Sigmoid colon (tissue), 4 donors: ENCODE measurements around the gene TMEM135.

Experiments
- POLR2AphosphoS5 ChIP-seq, 4 donors: sonication (generic); formaldehyde crosslinking; IDR thresholded peaks; one replicate each; pipeline ENCODE4 v1.6.1; 2017; ENCODE audit warnings: antibody characterized with exemption in 4 of 4
- TF ChIP-seq, protein P1 (sequence below), 4 experiments: fragments of 450-650 bp in 3 of 4; fragments of 200-600 bp in 1 of 4; IDR thresholded peaks; one replicate each; pipeline ENCODE4 v1.5.1; 2016 to 2019; ENCODE audit warnings: antibody characterized with exemption in 4 of 4, mild to moderate bottlenecking in 3 of 4, moderate library complexity in 2 of 4

DNA sequence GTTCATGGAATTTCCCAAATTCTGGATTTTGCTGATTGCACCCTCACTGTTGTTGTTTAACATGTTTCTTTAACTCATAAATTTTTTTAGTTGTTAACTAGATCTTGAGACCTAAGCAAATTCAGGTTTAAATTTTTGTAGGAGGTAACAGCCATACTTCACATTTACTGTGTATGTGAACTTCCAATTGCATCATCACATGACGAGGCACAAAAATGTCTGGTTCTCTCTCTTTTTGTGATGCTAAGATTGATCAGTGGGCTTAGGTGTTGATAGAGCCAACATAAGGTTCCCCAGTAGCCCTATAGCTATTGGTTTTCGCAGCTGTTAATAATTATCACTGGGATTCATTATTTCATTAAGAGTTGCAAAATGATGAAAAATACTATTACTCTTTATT, 277.5 kb downstream of the TMEM135 start:
- TF ChIP-seq, protein P1, sequence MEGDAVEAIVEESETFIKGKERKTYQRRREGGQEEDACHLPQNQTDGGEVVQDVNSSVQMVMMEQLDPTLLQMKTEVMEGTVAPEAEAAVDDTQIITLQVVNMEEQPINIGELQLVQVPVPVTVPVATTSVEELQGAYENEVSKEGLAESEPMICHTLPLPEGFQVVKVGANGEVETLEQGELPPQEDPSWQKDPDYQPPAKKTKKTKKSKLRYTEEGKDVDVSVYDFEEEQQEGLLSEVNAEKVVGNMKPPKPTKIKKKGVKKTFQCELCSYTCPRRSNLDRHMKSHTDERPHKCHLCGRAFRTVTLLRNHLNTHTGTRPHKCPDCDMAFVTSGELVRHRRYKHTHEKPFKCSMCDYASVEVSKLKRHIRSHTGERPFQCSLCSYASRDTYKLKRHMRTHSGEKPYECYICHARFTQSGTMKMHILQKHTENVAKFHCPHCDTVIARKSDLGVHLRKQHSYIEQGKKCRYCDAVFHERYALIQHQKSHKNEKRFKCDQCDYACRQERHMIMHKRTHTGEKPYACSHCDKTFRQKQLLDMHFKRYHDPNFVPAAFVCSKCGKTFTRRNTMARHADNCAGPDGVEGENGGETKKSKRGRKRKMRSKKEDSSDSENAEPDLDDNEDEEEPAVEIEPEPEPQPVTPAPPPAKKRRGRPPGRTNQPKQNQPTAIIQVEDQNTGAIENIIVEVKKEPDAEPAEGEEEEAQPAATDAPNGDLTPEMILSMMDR (IDR thresholded peaks at IDR 0.05) = no peak
- TF ChIP-seq POLR2AphosphoS5 (IDR thresholded peaks at IDR 0.05) = no peak
